SH-SY5Y (cell line): ENCODE results near the gene MAMDC4.

Source experiments
- GATA2 ChIP-seq: IDR thresholded peaks from 2 replicates; pipeline ENCODE4 v1.6.1; 2011; ENCODE audit warnings: mild to moderate bottlenecking, low read depth, low read length
- GATA3 ChIP-seq: IDR thresholded peaks from 2 replicates; pipeline ENCODE4 v1.6.1; 2011; ENCODE audit warnings: low read depth, mild to moderate bottlenecking, low read length, moderate library complexity

The MAMDC4 gene

DNA sequence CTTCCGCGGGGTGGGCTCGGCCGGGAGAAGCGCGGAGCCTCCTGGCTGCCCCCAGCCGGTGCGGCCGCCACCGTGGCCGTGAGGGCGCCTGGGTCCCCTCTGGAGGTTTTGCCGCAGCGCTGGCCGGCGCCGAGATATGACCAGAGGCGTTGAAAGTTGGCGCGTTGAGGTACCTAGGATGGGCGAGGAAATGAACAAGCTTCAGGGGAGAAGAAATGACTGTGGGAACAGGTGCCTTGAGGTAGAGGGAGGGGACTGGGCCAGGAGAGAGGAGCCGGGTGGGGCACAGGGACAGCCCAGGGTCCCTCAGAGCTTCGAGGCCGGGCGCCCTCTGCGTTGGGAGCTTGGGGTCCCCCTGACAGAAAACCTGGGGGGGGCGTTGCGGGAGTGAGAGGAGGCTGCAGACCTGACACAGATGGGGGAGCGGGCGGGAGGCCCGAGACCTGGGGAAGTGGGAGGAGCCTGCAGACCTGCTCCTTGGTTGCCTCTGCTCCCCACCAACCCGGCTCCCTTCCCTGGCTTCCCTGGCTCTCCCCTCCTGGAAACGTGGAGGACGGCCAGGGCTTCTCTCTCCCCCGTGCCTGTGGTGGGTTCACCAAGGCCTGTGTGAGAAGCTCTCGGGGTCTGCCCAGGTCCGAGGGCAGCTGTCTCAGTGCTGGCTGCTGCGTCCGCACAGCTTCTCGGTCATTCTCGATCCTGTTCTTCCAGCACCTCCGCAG, 30.2 kb upstream of the MAMDC4 start:
- TF ChIP-seq GATA2 (no peak), GATA3 (no peak)

GRCh38 chr9:136823136-136824046, 28.8 kb upstream of the MAMDC4 start:
- TF ChIP-seq GATA2 (no peak), GATA3 (no peak)

- TF ChIP-seq GATA3 (no peak), GATA2 (no peak)
Observed at GRCh38 chr9:136824496-136825225, 27.5 kb upstream of the MAMDC4 start.

GRCh38 chr9:136825295-136826187, 26.6 kb upstream of the MAMDC4 start:
- TF ChIP-seq GATA3 (no peak), GATA2 (no peak)

- TF ChIP-seq GATA2 (no peak), GATA3 (no peak)
Observed at GRCh38 chr9:136826188-136826541, 26.0 kb upstream of the MAMDC4 start.

- no peak for TF ChIP-seq GATA2
- TF ChIP-seq GATA3, result no peak
Observed at GRCh38 chr9:136826703-136827582, 25.2 kb upstream of the MAMDC4 start.

- TF ChIP-seq GATA3 (no peak), GATA2 (no peak)
Observed at GRCh38 chr9:136827794-136828473, 24.2 kb upstream of the MAMDC4 start.

DNA sequence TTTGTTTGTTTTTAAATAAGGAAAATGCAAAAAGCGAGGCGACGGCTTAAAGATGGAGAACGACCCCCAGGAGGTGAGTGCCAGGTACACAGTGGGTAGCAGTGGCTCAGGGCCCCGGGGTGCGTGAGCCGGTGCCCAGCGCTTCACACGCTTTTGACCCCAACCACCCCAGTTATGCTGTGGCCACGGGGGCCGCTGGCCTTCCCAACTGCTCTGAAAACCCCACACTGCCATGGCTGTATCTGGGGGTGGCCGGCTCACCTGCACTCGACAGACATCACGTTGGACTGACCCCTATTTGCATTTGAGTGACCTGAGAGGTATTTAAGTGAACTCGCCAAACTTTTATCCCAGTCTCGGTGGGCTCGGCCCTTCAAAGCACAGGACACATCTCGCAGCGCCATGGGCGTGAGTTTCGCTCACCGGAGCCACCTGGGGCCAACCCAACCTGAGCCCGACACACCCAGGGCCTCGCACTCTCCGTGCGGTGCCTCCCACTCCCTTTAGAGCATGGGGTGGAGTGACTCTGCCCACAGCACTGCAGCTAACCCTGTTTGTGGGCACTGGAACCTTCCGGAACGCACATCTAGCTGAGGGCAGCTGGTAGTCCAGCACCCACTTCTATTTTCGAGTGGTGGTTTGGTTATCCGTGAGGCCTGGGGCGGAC, 23.5 kb upstream of the MAMDC4 start:
- no peak for TF ChIP-seq GATA2
- no peak for TF ChIP-seq GATA3

- TF ChIP-seq GATA3 (no peak), GATA2 (no peak)
Observed at GRCh38 chr9:136829412-136829811, 22.7 kb upstream of the MAMDC4 start.

GRCh38 chr9:136829981-136830885, 21.9 kb upstream of the MAMDC4 start:
- no peak for TF ChIP-seq GATA2
- no peak for TF ChIP-seq GATA3
